Loucy (cell line): Measurements from ENCODE around the gene TBC1D2B.

ENCODE experiments used
- H2AFZ ChIP-seq: fragments of 200-600 bp; sonication (generic); 2 replicates; pipeline ENCODE4 v1.6.0; 2016; ENCODE audit warnings: antibody characterized with exemption, mild to moderate bottlenecking, low read length, moderate library complexity
- H3F3A ChIP-seq: fragments of 200-600 bp; 2 replicates; pipeline ENCODE4 v1.6.0; 2016; ENCODE audit warnings: antibody characterized with exemption, low read depth, mild to moderate bottlenecking
- H3K27me3 ChIP-seq: fragments of 200-600 bp; sonication (generic); 2 replicates; pipeline ENCODE4 v1.6.1; 2014; ENCODE audit warnings: low read length, mild to moderate bottlenecking; ENCODE audit not compliant: insufficient read depth, poor library complexity, severe bottlenecking
- H3K36me3 ChIP-seq: fragments of 200-600 bp; sonication (generic); 2 replicates; pipeline ENCODE4 v1.6.1; 2016; ENCODE audit warnings: low read length; ENCODE audit not compliant: insufficient read depth
- H3K4me1 ChIP-seq: fragments of 200-600 bp; sonication (generic); 2 replicates; pipeline ENCODE4 v1.5.1; 2014; ENCODE audit warnings: low read length, mild to moderate bottlenecking; ENCODE audit not compliant: insufficient read depth, poor library complexity, severe bottlenecking
- H3K4me2 ChIP-seq: fragments of 200-600 bp; sonication (generic); 2 replicates; pipeline ENCODE4 v1.6.0; 2014; ENCODE audit warnings: antibody characterized with exemption, low read length, low read depth, mild to moderate bottlenecking; ENCODE audit not compliant: poor library complexity, severe bottlenecking
- H3K4me3 ChIP-seq: fragments of 200-600 bp; sonication (generic); 2 replicates; pipeline ENCODE4 v1.5.1; 2014; ENCODE audit warnings: low read length, mild to moderate bottlenecking, mixed read lengths; ENCODE audit not compliant: poor library complexity, severe bottlenecking
- H3K79me2 ChIP-seq: fragments of 200-600 bp; sonication (generic); 2 replicates; pipeline ENCODE4 v1.6.1; 2014; ENCODE audit warnings: low read length; ENCODE audit not compliant: insufficient read depth
- H3K9ac ChIP-seq: fragments of 200-600 bp; sonication (generic); 2 replicates; pipeline ENCODE4 v1.6.0; 2014; ENCODE audit warnings: mild to moderate bottlenecking, low read depth, low read length, moderate library complexity; ENCODE audit not compliant: poor library complexity, severe bottlenecking
- H3K9me2 ChIP-seq: fragments of 200-600 bp; sonication (generic); replicated peaks from 2 replicates; pipeline ENCODE4 v1.6.1; 2016; ENCODE audit warnings: low read depth, low read length, mixed read lengths
- H3K9me3 ChIP-seq: fragments of 200-600 bp; sonication (generic); 2 replicates; pipeline ENCODE4 v1.6.1; 2014; ENCODE audit warnings: mild to moderate bottlenecking, antibody characterized with exemption, low read length, low read depth; ENCODE audit not compliant: insufficient read depth
- H4K20me1 ChIP-seq: fragments of 200-600 bp; sonication (generic); 2 replicates; pipeline ENCODE4 v1.6.0; 2014; ENCODE audit warnings: antibody characterized with exemption, low read length, mild to moderate bottlenecking; ENCODE audit not compliant: insufficient read depth, poor library complexity, severe bottlenecking
- CTCF ChIP-seq: fragments of 200-600 bp; sonication (generic); conservative IDR thresholded peaks from 2 replicates; pipeline ENCODE4 v1.5.1; 2014; ENCODE audit warnings: mild to moderate bottlenecking, antibody characterized with exemption, low read length
- EZH2phosphoT487 ChIP-seq: fragments of 200-600 bp; IDR thresholded peaks from 2 replicates; pipeline ENCODE4 v1.6.1; 2018; ENCODE audit warnings: antibody characterized with exemption, mild to moderate bottlenecking, moderate library complexity, borderline replicate concordance

Gene TBC1D2B

GRCh38 chr15:78045189-78045588 lies 32.3 kb downstream of the TBC1D2B start:
- Histone ChIP-seq H3K36me3 (peaks cover 55% of the 10 kb centered on the region), H3K4me2 (no peak overlapping the region), H3K9ac (peak overlapping the region; percentile 51), H4K20me1 (no peaks in the 10 kb centered on the region), H2AFZ (no peak overlapping the region), H3K9me2 (no peaks in the 10 kb centered on the region), H3K4me1 (peaks cover 89% of the 10 kb centered on the region), H3K9me3 (no peaks in the 10 kb centered on the region), H3F3A (peaks cover 39% of the 10 kb centered on the region), H3K79me2 (peaks cover 73% of the 10 kb centered on the region), H3K27me3 (no peaks in the 10 kb centered on the region), H3K4me3 (no peak overlapping the region)
- TF ChIP-seq CTCF (no peak), EZH2phosphoT487 (no peak)

GRCh38 chr15:78044407-78045155 lies 32.9 kb downstream of the TBC1D2B start:
- Histone ChIP-seq H3K27me3 (no peaks in the 10 kb centered on the region), H3K79me2 (peaks cover 77% of the 10 kb centered on the region), H3K9me3 (no peaks in the 10 kb centered on the region), H3K36me3 (peaks cover 62% of the 10 kb centered on the region), H3K9me2 (no peaks in the 10 kb centered on the region), H4K20me1 (no peaks in the 10 kb centered on the region), H3K9ac (peak overlapping the region; percentile 51), H3F3A (peaks cover 34% of the 10 kb centered on the region), H3K4me3 (no peak overlapping the region), H3K4me2 (peak overlapping the region; percentile 10), H3K4me1 (peaks cover 90% of the 10 kb centered on the region), H2AFZ (no peak overlapping the region)
- TF ChIP-seq CTCF: no peak
- TF ChIP-seq EZH2phosphoT487: no peak

- no peak overlapping the region for H3K4me2 ChIP-seq
- H4K20me1 ChIP-seq: no peaks in the 10 kb centered on the region
- peaks cover 11% of the 10 kb centered on the region; the same call in 1 of the 2 replicates for H3F3A ChIP-seq
- no peak overlapping the region for H3K4me3 ChIP-seq
- H3K79me2 ChIP-seq: peaks cover 90% of the 10 kb centered on the region
- H3K9me3 ChIP-seq: no peaks in the 10 kb centered on the region
- peaks cover 60% of the 10 kb centered on the region for H3K36me3 ChIP-seq
- H3K9me2 ChIP-seq: no peaks in the 10 kb centered on the region
- peak overlapping the region; percentile 70 for H3K9ac ChIP-seq
- H3K27me3 ChIP-seq: no peaks in the 10 kb centered on the region
- peaks cover 90% of the 10 kb centered on the region for H3K4me1 ChIP-seq
- TF ChIP-seq CTCF (no peak), EZH2phosphoT487 (no peak)
- H2AFZ ChIP-seq: no peak overlapping the region
Observed at GRCh38 chr15:78041946-78042345, 35.6 kb downstream of the TBC1D2B start.
